GM20000 (cell line): ENCODE data around the gene EXOC5.

Experiments
- DNase-seq: peaks from one replicate; pipeline ENCODE4 v3.0.0; 2012; ENCODE audit warnings: low spot score
- TF ChIP-seq, protein P1 (sequence below): IDR thresholded peaks from 2 replicates; pipeline ENCODE4 v1.5.1; 2012; ENCODE audit warnings: mild to moderate bottlenecking, control low read depth; ENCODE audit errors: extremely low read depth, missing control alignments

The EXOC5 gene

DNA sequence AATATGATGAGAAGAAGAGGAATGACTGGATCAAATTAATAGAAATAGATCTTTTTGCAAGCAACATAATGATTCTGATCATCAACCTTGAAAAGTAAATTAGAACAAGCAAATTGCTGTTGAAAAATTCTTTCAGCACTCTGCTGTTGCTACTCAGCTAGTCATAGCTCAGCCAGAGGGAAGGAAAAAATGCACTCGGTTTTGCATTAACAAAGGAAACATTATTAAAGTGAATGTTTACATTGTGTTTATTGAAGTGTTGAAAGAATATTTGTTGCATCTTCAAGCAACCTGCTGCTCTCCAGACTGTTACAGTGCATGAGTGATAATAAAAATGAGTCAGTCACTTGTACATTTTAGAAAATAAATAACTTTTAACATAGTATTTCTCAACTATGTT, 26.5 kb upstream of the EXOC5 start:
- no peak for DNase-seq
- TF ChIP-seq, protein P1, sequence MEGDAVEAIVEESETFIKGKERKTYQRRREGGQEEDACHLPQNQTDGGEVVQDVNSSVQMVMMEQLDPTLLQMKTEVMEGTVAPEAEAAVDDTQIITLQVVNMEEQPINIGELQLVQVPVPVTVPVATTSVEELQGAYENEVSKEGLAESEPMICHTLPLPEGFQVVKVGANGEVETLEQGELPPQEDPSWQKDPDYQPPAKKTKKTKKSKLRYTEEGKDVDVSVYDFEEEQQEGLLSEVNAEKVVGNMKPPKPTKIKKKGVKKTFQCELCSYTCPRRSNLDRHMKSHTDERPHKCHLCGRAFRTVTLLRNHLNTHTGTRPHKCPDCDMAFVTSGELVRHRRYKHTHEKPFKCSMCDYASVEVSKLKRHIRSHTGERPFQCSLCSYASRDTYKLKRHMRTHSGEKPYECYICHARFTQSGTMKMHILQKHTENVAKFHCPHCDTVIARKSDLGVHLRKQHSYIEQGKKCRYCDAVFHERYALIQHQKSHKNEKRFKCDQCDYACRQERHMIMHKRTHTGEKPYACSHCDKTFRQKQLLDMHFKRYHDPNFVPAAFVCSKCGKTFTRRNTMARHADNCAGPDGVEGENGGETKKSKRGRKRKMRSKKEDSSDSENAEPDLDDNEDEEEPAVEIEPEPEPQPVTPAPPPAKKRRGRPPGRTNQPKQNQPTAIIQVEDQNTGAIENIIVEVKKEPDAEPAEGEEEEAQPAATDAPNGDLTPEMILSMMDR, result no peak

DNA sequence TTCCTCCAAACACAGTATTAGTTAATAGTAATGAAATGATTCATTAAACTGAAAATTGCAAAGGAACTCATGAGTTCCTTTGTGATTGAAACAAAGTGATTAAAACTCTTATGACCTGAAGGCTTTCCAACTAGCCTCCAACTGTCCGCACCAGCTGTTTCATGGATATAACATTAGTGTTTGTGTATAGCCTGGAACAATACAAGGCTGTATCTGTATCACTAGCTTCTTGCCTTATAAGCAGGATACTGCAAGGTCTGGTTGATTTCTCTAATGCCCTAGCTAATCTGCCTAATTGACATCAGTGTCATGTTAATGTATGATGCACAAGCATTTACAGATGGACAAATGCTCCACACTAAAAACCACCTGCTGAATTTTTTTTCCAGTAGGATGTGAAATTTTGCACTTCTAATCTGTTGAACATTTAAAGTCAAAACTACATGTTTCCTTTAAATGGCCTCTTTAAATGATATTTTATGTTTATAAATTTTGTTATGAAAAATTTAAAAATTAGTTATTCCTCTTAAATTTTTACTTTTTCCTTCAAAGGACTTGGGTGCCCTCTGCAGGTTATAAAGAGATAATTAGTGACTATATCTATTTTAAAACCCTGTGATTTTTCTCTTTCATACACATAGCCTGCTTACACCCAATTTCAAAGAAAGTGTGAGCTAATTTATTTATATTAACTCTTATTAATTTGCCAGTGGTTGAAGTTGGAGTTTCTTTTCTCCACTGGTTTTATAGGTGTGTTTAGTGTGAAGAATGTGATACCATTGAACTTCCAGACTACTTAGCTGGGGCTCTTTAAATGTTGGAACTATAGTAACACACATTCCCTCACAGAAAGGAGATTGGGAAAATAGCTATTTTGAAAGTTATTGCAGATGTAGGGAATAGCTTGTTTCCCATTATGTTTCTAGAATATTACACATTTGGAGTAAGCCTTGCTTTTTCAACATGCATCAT, 25.4 kb upstream of the EXOC5 start:
- TF ChIP-seq, protein P1, result no peak
- DNase-seq, result no peak

DNA sequence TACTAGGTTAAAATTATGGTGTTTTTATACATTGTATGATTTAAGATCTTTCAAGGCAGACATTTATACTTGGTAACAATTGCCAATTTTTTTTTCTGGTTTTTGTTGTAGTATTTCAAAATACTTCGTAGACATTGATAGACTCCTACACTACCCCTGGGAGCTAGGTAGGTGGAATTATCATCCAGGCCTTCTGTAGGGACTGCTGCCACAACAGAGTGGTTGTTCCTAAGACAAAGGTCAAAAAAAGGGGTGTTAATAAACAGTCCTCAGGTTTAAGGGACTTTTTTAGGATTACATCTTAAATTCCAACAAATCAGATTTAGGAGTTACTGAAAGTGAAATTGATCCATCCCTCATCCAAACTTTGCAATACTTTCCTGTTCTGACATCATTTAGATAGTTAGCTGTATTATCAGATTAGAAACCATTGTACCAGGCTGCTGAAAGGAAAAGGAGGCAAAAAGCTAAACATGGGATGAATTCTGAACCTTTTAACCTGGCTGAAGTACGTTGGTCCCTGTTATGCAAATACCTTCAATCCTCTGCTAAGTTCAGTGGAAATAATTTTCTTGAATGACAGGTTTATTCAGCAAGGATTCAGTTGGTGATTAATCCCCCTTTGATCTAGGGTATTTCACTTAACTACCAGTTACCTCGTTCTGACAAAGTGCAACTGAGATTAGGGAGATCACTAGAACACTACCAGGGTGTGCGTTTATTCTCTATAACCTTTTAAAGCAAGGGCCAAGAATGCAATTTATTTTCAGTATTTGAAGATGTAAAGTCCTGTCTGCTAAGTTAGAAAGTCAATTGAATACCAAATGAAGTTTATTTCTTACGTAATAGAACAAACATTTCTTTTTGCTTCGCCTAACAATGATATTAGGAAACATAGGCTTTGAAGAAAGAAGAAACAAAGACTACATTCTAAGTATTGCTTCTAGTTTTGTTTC, 23.3 kb upstream of the EXOC5 start:
- TF ChIP-seq, protein P1, result no peak
- DNase-seq, result no peak

DNA sequence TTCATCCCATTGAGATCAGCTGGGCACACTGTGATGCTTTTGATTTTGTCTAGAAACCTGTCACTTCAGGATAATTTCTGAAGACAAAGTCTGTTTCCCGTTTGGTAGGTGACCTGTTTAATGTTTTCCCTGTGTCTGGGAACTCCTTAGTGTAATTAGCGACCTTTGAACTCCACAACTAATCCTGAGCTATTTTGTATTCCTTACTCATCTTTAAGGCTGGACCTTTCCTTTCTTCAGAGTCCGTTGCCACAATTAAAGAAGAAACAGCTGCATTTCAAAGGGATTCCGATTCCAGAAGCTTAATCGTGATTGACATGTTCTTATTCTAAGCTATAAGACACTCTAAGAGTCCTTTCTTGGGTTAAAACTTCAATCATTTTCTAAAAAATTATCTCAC, 22.0 kb upstream of the EXOC5 start:
- TF ChIP-seq, protein P1, result no peak
- DNase-seq, result no peak

DNA sequence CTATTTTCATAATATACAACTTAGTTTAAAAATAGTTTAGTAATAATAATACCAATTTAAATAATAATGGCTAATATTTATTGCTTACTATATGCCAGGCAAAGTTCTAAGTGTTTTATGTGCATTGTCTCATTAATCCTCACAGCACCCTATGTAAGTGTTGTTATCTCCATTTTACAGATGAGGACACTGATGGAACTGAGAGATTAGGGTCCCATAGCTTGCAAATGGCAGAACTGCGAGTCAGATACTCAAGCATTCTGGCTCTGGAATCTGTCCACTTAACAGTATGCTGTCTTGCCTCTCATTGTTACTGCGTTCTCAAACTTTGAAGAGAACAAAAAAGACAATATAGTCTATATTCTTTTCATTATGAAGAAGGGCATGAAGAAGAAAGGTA, 19.0 kb upstream of the EXOC5 start:
- TF ChIP-seq, protein P1, result no peak
- no peak for DNase-seq

DNA sequence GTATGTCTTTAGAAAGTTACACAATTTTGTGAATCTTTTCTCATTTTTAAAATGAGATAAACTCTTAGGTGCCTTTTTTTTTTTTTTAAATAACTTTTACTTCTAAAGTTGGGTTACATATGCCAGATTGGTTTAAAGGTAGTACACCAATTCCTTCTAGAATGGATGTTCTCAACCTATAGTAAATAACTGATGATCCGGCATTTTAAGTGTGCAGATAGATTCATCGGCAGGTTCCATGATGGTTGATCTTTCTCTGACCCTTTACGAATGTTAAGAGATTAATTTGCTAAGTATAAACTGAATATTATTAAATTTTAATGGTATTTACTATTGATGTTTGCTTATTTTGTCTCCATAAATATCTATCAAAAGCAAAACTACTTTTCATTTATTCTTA, 8.4 kb upstream of the EXOC5 start:
- no peak for DNase-seq
- TF ChIP-seq, protein P1, result no peak
